GM12892 (cell line): ENCODE results near the gene INPP4A.

Source experiments
- DNase-seq: peaks from one replicate; pipeline ENCODE4 v3.0.0; 2011; ENCODE audit not compliant: insufficient read length
- FAIRE-seq: peaks from 2 replicates; lab custom pipeline; 2011; peaks lifted over from hg19 to GRCh38; lab: Jason Lieb, UNC
- POLR2A ChIP-seq: IDR thresholded peaks from 2 replicates; pipeline ENCODE4 v1.6.1; 2011; ENCODE audit warnings: low read depth, low read length, control low read depth
- POLR2AphosphoS5 ChIP-seq: IDR thresholded peaks from 2 replicates; pipeline ENCODE4 v1.6.1; 2011; ENCODE audit warnings: low read depth, low read length, control low read depth
- TAF1 ChIP-seq: IDR thresholded peaks from 2 replicates; pipeline ENCODE4 v1.6.1; 2011; ENCODE audit warnings: low read depth, mild to moderate bottlenecking, control low read depth, low read length, borderline replicate concordance

Gene INPP4A

DNA sequence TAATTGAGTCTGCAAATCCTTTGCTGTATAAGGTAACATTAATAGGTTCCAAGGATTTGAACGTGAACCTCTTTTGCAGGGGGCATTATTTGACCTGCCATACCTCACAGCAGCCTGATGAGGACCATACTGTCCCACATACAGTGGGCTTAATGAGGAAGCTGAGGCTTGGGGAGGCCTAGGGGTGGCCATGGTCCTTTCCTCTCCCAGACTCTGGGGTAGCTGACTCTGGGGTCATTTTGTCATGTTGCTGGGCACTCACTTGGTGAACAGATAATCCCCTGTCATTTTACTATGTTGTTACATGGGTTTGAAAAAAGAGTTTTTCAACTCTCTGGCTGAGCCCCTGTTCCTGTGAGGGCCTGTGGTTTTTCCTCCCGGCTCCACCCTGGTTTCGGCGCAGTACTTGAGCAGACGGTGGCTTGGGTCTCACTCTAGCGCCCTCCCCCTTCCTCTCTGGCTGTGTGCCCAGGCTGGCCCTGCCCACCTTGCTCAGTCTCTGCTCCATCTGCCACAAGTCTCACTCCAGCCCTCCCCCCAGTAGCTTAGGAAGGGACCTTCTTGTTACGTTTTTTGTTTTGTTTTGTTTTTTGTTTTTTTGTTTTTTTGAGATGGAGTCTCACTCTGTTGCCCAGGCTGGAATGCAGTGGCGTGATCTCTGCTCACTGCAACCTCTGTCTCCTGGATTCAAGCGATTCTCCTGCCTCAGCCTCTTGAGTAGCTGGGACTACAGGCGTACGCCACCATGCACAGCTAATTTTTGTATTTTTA lies 21.0 kb downstream of the INPP4A start:
- peak; percentile 77 for FAIRE-seq
- no peak for TF ChIP-seq TAF1
- 0 out of 2 replicates have a peak, but pooled peaks have one; percentile 17 for TF ChIP-seq POLR2AphosphoS5
- TF ChIP-seq POLR2A = peak; percentile 14; the same call in 1 of the 2 replicates
- no peak for DNase-seq

DNA sequence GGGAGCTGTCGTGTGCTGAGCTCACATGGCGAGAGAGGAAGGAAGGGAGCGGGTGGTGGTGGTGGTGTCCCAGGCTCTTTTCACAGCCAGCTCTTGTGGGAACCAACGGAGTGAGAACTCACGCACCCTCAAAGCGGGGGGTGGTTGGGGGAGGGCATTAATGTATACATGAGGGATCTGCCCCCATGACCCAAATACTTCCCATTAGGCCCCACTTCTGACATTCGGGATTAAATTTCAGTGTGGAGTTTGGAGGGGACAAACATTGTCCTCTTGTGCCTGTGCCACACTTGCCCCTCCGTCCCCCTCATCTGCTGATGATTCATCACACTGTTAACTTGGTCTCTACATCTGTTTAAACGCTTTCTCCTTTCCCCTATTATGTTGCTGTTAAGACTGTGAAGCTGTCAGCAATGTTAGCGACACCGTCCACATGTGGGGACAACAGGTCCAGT lies 22.5 kb downstream of the INPP4A start:
- DNase-seq (no peak), FAIRE-seq (no peak)
- TF ChIP-seq TAF1 = no peak
- TF ChIP-seq POLR2A = 0 out of 2 replicates have a peak, but pooled peaks have one; percentile 17

DNA sequence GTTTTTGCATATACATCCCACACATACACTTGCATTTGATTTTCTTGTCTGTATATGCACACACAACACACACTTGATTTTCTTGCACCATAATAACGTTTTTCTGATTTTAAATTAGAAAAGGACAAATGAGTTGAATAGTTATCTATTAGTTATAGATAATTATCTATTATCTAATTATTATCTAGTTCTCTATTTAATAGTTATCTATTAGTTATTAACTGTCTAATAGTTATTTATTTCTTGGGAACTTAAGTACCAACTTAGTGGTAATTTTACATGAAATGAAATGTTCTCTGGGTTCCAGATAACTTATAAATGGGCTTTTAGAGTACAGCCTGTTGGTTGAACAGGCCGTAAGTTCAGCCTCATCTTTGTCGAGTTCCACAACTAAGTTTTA lies 23.0 kb downstream of the INPP4A start:
- DNase-seq (no peak), FAIRE-seq (no peak)
- no peak for TF ChIP-seq TAF1
- no peak for TF ChIP-seq POLR2A
- TF ChIP-seq POLR2AphosphoS5 = no peak

DNA sequence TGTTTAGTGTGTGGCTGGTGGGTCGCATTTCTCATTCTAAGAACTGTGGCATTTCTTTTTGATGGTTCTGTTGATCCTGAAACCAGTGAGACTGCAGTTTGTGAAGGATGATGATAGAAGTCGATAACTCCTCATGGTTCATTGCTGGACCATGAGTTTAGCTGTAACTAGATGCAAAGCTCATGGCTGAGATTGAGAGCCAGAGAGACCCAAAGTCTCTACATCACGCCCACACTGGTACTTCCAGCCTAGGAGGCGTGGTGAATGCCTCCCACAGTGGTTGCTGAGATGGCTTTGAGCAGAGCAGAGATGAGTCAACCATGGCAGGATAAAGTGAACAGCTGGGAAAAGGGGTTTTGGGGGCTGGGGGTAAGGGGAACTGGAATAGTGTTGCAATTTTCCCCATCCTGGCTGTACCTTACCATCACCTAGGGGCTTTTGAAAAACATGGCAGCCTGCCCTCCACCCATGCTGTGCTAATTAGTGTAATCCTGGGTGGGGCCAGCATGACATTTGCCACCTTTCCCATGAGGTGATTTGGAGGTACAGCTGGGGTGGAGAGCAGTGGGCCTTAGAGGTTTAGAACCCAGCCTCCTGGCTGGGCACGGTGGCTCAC lies 24.1 kb downstream of the INPP4A start:
- no peak for TF ChIP-seq TAF1
- peak; percentile 44; the same call in 1 of the 2 replicates for TF ChIP-seq POLR2A
- peak; percentile 65 for TF ChIP-seq POLR2AphosphoS5
- FAIRE-seq = peak; percentile 97
- DNase-seq = no peak

DNA sequence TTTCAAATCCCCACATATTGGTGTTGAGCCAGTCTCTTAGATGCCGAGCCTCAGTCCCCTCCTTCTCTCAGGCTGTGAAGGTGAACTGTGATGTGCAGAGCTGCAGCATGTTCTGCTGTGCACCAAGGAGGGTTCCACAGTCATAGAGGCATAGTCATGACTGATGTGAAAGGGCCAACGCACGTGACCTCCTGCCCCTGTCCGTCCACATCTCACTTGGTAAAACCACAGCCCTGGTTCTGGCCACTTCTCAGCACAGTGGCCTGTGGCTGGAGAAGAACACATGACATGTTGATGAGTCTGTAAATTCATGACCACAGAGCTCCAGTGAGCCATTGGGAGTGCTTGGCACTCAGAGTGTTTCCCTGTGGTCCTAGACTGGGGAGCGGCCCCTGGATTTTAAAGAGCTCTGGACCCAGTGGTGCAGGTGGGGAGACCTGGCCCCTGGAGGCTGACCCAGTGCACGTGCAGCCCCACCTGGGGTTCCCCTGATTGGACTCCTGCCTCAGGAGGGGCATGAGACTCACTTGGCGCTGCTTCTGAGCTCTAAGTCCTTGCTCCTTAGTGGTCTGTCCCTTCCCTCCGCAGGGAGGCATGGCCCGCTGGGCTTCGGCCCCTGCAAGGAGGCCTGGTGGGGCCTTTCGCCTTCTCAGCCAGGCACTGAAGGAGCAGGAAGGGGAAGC lies 25.3 kb downstream of the INPP4A start:
- no peak for FAIRE-seq
- no peak for TF ChIP-seq TAF1
- TF ChIP-seq POLR2A = no peak
- DNase-seq = no peak

DNA sequence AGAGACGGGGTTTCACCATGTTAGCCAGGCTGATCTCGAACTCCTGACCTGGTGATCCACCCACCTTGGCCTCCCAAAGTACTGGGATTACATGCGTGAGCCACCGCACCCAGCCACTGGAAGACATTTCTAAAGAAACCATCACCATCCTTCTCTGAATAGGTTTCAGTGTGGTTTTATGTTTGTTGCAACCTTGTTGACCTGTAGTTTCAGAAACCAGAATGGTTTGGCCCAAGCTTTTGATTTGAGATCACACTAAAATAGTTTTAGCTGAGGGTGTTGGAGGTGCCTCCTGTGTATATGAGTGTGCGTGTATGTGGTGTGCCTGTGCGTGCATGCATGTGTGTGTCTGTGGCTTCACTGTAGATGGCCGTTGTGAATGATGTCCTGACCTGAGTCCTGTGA lies 26.2 kb downstream of the INPP4A start:
- DNase-seq (no peak), FAIRE-seq (peak; percentile 88)
- TF ChIP-seq TAF1 (no peak), POLR2A (no peak), POLR2AphosphoS5 (no peak)

DNA sequence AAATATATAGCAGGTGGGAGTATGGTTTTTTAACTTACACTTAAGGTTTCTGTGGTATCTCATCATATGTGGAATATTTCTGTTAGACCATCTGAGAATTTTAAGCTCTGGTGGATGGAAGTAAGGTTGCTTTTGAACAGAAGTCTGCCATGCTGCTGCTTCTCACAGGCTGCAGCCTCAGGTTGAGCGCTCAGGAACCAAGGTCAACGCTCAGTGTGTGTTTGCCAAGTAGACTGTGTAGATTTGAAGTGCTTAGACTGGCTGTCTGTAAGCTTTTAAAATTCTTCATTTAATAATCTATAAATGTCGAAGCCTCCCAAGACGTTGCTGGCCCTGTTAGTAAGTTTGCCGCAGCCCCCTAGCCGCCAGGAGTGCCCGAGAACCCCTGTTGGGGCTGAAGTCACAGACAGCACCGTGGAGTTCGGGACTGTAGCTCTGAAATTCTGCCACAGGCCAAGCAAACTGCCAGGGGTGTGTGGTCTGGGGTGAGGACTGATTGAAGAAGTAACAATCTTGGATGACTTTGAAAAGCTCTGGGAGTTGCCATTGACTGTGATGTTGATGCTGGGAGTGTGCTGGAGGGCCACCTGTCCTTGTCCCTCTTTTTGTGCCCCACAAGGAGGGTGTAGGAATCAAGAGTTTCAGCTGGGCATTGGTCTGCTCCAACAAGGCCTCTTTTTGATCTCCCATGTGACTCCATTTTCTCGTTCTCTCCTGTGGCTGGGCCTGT lies 26.9 kb downstream of the INPP4A start:
- DNase-seq = no peak
- TF ChIP-seq TAF1 = no peak
- TF ChIP-seq POLR2AphosphoS5 = no peak
- no peak for TF ChIP-seq POLR2A
- peak; percentile 33 for FAIRE-seq

DNA sequence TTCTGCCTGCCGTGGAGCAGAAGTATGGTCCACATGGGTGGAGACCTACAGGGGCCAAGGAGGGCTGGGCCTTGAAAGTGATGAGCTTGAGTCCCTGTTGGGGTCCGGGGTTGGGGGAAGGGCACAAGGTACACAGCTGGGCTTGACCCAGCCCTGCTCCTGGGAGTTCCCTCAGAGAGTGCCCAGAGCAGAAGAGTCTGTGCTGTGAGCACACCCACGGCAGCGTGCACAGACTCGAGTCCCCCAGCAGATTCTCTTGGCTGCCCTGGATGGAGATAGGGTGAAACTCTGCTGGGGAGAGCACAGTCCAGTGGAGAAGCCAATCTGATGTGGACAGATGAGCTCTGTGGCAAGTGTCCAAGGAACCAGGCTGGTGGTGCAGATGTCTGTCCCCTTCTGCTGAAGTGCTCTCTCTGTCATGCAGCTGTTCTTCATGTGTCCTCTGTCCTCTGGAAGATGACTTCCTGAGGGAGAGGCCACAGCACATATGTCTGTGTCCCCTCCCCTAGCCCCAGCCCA lies 27.5 kb downstream of the INPP4A start:
- TF ChIP-seq POLR2AphosphoS5 = 0 out of 2 replicates have a peak, but pooled peaks have one; percentile 10
- TF ChIP-seq TAF1 = no peak
- DNase-seq (no peak), FAIRE-seq (no peak)

DNA sequence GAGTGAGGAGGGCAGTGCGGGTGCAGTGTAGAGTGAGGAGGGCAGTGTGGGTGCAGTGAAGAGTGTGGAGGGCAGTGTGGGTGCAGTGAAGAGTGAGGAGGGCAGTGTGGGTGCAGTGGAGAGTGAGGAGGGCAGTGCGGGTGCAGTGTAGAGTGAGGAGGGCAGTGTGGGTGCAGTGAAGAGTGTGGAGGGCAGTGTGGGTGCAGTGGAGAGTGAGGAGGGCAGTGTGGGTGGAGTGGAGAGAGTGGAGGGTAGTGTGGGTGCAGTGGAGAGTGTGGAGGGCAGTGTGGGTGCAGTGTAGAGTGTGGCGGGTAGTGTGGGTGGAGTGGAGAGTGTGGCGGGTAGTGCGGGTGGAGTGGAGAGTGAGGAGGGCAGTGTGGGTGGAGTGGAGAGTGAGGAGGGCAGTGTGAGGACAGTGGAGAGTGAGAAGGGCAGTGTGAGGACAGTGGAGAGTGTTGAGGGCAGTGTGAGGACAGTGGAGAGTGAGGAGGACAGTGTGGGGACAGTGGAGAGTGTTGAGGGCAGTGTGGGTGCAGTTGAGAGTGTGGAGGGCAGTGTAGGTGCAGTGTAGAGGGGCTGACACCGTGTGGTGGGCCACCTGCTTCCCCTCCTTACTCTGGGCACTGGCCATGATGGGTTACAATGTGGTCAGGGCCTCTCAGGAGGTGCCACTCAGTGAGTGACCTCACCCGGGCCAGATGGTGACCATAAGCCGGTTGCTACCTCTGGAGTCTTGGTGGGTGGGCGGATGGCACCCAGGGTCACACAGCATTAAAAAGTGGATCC lies 28.5 kb downstream of the INPP4A start:
- no peak for TF ChIP-seq POLR2A
- TF ChIP-seq POLR2AphosphoS5 = no peak
- no peak for TF ChIP-seq TAF1
- FAIRE-seq = peak; percentile 56
- no peak for DNase-seq

DNA sequence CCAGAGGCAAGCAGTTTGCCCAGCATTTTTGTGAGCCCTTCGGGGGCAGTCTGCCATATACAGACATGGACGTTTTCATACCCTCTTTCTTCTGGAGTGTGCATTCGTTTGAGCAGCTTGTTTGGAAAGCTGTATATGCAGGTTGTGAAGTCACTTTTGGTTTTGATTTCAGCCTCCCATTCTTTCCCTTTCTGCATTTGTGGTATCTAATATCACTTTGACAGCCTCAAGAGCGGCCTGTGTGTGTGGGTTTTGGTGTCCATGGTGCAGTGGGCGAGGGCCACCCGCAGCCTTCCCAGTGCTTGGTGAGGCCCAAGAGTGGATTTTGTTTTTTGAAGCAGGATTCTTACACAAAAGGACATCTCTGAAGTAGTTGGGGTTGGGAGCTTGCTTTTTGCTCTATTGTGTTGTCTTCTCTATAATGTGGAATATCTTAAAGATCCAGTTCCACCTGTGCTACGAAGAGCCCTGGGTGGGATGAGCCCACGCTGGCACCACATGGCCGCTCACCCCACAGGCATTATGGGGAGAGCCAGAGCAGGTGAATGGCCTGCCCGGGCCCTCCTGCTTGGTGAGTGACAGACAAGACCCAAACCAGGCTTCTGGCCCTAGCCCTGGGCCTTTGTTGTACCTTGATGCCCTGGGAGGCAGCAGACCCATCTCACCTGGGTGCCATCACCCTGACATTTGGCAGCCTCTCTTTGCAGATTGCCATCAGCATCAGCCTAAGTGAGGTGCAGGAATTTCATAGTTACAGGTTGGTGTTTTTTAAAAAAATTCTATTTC lies 29.5 kb downstream of the INPP4A start:
- DNase-seq (no peak), FAIRE-seq (peak; percentile 92)
- TF ChIP-seq POLR2A (no peak), POLR2AphosphoS5 (no peak), TAF1 (no peak)
